Esophagus mucosa (tissue), 1 donor: ENCODE results near the gene NAA16. TPM values are rescaled to one million over a fixed set of nuclear protein-coding genes. Genes with fewer than 3 reads are reported as not detected.
"Not testable (repeated sequence)": the region's sequence is repeated elsewhere in the genome, so short reads cannot be mapped to it uniquely, and the experiment has no call there.

ENCODE experiments used
- ATAC-seq: fragments of 200-7000 bp; cut with Tn5 transposase; one replicate; pipeline ENCODE4 v1.9.1; 2020
- total RNA-seq: library from RNA; stranded (reverse); gene quantifications from one replicate; pipeline ENCODE4 v1.2.4, GENCODE V29; 2023
- donor health status: DM: yes; HTN: yes; CAD: no.

NAA16 gene
- total RNA-seq, 1 donor from 2014 or later, result 9.6 TPM

- no peak for ATAC-seq
Observed at GRCh38 chr13:41306271-41307145, 4.6 kb upstream of the NAA16 start.

GRCh38 chr13:41307884-41308640 is 3.0 kb upstream of the NAA16 start:
- ATAC-seq, result no peak

GRCh38 chr13:41311406-41312175 is 524 bp downstream of the NAA16 start:
- peak; percentile 75 for ATAC-seq

- peak; percentile 17 for ATAC-seq
Observed at GRCh38 chr13:41312176-41312500, 1.1 kb downstream of the NAA16 start.

- ATAC-seq, result no peak
Observed at GRCh38 chr13:41313117-41313516, 2.0 kb downstream of the NAA16 start.

GRCh38 chr13:41313659-41314197 is 2.7 kb downstream of the NAA16 start:
- no peak for ATAC-seq

- no peak for ATAC-seq
Observed at GRCh38 chr13:41315443-41316047, 4.5 kb downstream of the NAA16 start.

- no peak for ATAC-seq
Observed at GRCh38 chr13:41317243-41317642, 6.2 kb downstream of the NAA16 start.

- no peak for ATAC-seq
Observed at GRCh38 chr13:41325752-41326151, 14.7 kb downstream of the NAA16 start.

GRCh38 chr13:41326661-41327060 is 15.6 kb downstream of the NAA16 start:
- ATAC-seq, result no peak

- no peak for ATAC-seq
Observed at GRCh38 chr13:41327994-41328790, 17.1 kb downstream of the NAA16 start.

- ATAC-seq, result no peak
Observed at GRCh38 chr13:41332829-41333228, 21.8 kb downstream of the NAA16 start.

GRCh38 chr13:41334810-41335209 is 23.7 kb downstream of the NAA16 start:
- no peak for ATAC-seq

GRCh38 chr13:41344358-41344757 is 33.3 kb downstream of the NAA16 start:
- ATAC-seq, result no peak

GRCh38 chr13:41345165-41345913 is 34.3 kb downstream of the NAA16 start:
- no peak for ATAC-seq

- ATAC-seq, result no peak
Observed at GRCh38 chr13:41345914-41346589, 35.0 kb downstream of the NAA16 start.

- peak; percentile 54 for ATAC-seq
Observed at GRCh38 chr13:41352935-41353840, 42.1 kb downstream of the NAA16 start.

GRCh38 chr13:41354416-41354815 is 43.3 kb downstream of the NAA16 start:
- no peak for ATAC-seq

- ATAC-seq, result not testable (repeated sequence)
Observed at GRCh38 chr13:41356385-41356648, 45.2 kb downstream of the NAA16 start.
